Ovary (tissue), 10 donors: ENCODE data around the gene CHMP5. TPM values are rescaled to one million over a fixed set of nuclear protein-coding genes. Genes with fewer than 3 reads are reported as not detected.

ENCODE experiments used
- DNase-seq, 5 donors: peaks; one replicate each; pipeline ENCODE4 v3.0.0-alpha.2; 2019 to 2020
- H3K27ac ChIP-seq, 2 donors: fragments of 200-600 bp; one replicate each; pipeline versions ENCODE4 v1.5.1 to v1.8.0; 2019 to 2022
- H3K27me3 ChIP-seq: fragments of 200-600 bp; one replicate; pipeline ENCODE4 v1.8.0; 2022
- H3K36me3 ChIP-seq: fragments of 200-600 bp; sonication (generic); one replicate; pipeline ENCODE4 v1.5.1; 2019
- H3K4me1 ChIP-seq: one replicate; pipeline ENCODE4 v1.8.1; 2013; ENCODE audit warnings: mild to moderate bottlenecking, moderate library complexity; ENCODE audit not compliant: insufficient read depth
- H3K4me3 ChIP-seq: fragments of 200-600 bp; sonication (generic); one replicate; pipeline ENCODE4 v1.5.1; 2017
- H3K9me3 ChIP-seq, 2 donors: fragments of 200-600 bp in 1 of 2; sonication (generic) in 1 of 2; one replicate each; pipeline versions ENCODE4 v1.5.1 to v1.8.1; 2013 to 2019; ENCODE audit warnings: mild to moderate bottlenecking in 1 of 2, moderate library complexity in 1 of 2
- EP300 ChIP-seq: sonication (generic); formaldehyde crosslinking; IDR thresholded peaks from one replicate; pipeline ENCODE4 v1.6.1; 2017; ENCODE audit warnings: antibody characterized with exemption
- POLR2A ChIP-seq: fragments of 450-650 bp; IDR thresholded peaks from one replicate; pipeline ENCODE4 v1.6.1; 2017; ENCODE audit warnings: antibody characterized with exemption, mild to moderate bottlenecking, moderate library complexity
- WGBS, 3 donors: extraction: QIAGEN DNeasy Blood & Tissue Kit in 1 of 3; methylation state at CpG; one replicate each; pipeline versions ENCODE4 v1.1.5 to v1.1.7; 2013 to 2017; 5-methylcytosine and 5-hydroxymethylcytosine counted together
- intact Hi-C, 4 donors: fragments of 100-400 bp; cut with DNase I; formaldehyde crosslinking; loops; one replicate each; pipeline versions ENCODE4 v1.11.0 to v1.15.1; 2022 to 2023
- long read RNA-seq, 3 donors: library from polyadenylated mRNA in 2 of 3; unstranded in 2 of 3; transcript quantifications; one replicate each; pipeline ENCODE4 v2.0.0 and lab custom pipeline, GENCODE V29; 2021 to 2026
- polyA plus RNA-seq, 2 donors: library from polyadenylated mRNA; stranded (reverse); fragments of 200-250 nt in 1 of 2; fragments of 350-450 nt in 1 of 2; fragmentation: Illumina TruSeq in 1 of 2; extraction: RNeasy Lipid Tissue Mini Kit (QIAGEN cat#74804) in 1 of 2; gene quantifications; one replicate each; pipeline ENCODE4 v1.2.3, GENCODE V29; 2013 to 2014
- total RNA-seq, 7 donors: library from RNA; depleted of rRNA in 2 of 7; stranded (reverse); fragments of >200 nt in 2 of 7; fragmentation: NEBNext Ultra II Directional in 3 of 7; extraction: Animal tissue kit (Norgen Biotek cat#: 25700) in 3 of 7; gene quantifications; one replicate each; pipeline versions ENCODE4 v1.1.0 to v1.2.4, GENCODE V29; 2016 to 2023
- TF ChIP-seq, protein P1 (sequence below), 3 donors: fragments of 450-650 bp in 2 of 3; fragments of 200-600 bp in 1 of 3; IDR thresholded peaks; one replicate each; pipeline versions ENCODE4 v1.5.1 to v1.8.0; 2016 to 2022; ENCODE audit warnings: antibody characterized with exemption in 3 of 3, mild to moderate bottlenecking in 1 of 3
- donor health status: DM: no; HTN: no; CAD: no; lungs with moderate emphysema.
- donor health status: DM: no; HTN: no; CAD: no.
- donor health status: Bipolar disorder and iron deficiency.
- donor health status: DM: yes; HTN: yes; CAD: no.
- donor health status: DM: no; HTN: no; CAD: no.
- donor health status: DM: yes; HTN: yes; CAD: no.

CHMP5 gene
- total RNA-seq = 10 to 100 TPM; 39.7 to 57.1 (median 45.1) TPM
- 10 to 100 TPM; 56.4 to 66.5 TPM for polyA plus RNA-seq
- long read RNA-seq, donor 1, transcript CHMP5-201 (8 exons, 1,477 nt) = major isoform, 230 of 240 reads
- long read RNA-seq, donor 1, partial matches to known transcripts = 3 of 240 reads
- long read RNA-seq, donor 1, other reads (novel, unspliced or antisense) = 6 of 240 reads
- long read RNA-seq, donor 2, transcript CHMP5-201 (8 exons, 1,477 nt) = major isoform, 38 of 53 reads
- long read RNA-seq, donor 2, partial matches to known transcripts = 15 of 53 reads
- long read RNA-seq, donor 2, other reads (novel, unspliced or antisense) = 0 of 53 reads
- long read RNA-seq, donor 3, transcript CHMP5-201 (8 exons, 1,477 nt) = major isoform, 62 of 69 reads
- long read RNA-seq, donor 3, partial matches to known transcripts = 5 of 69 reads
- long read RNA-seq, donor 3, other reads (novel, unspliced or antisense) = 2 of 69 reads

DNA sequence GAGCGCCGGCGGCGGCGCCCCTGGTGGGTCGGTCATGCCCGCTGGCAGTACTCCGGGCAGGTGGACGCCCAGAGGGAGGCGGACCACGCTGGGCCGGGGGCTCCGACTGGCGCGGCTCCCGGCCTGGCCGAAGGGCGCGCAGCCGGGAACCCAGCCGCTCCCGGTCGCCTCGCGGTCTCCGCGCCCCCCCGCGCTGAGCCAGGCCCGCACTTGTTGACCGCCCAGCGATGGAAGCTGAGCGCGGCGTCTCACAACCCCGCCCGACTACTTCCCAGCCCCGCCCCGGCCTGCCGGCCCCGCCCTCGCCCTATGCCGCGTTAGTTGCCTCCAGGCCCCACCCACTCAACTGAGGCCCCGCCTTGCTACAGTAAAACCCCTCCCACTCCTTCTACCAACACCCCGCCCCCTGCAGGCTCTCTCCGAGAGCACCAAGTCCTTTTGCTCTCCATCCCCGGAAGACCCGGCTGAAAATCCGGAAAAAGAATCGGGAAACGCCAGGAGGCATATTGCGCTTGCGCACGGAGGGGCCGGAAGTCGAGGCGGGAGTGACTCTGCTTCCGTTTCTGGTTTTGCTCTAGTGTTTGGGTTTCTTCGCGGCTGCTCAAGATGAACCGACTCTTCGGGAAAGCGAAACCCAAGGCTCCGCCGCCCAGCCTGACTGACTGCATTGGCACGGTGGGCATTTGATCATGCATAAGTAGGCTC is at the start of gene CHMP5, which contains the start of gene BAG1:
Gene CHMP5 (plus strand): TSS at position 577 of the 705 bp plus-strand sequence. CDS start 30 bp downstream, at position 607.
Gene BAG1 (minus strand): TSS at position 236 of the 705 bp plus-strand sequence.
- WGBS, 3 donors = 0 to 1% (median 1%) methylated on average over 63 to 67 of the region's 67 CpGs

DNA sequence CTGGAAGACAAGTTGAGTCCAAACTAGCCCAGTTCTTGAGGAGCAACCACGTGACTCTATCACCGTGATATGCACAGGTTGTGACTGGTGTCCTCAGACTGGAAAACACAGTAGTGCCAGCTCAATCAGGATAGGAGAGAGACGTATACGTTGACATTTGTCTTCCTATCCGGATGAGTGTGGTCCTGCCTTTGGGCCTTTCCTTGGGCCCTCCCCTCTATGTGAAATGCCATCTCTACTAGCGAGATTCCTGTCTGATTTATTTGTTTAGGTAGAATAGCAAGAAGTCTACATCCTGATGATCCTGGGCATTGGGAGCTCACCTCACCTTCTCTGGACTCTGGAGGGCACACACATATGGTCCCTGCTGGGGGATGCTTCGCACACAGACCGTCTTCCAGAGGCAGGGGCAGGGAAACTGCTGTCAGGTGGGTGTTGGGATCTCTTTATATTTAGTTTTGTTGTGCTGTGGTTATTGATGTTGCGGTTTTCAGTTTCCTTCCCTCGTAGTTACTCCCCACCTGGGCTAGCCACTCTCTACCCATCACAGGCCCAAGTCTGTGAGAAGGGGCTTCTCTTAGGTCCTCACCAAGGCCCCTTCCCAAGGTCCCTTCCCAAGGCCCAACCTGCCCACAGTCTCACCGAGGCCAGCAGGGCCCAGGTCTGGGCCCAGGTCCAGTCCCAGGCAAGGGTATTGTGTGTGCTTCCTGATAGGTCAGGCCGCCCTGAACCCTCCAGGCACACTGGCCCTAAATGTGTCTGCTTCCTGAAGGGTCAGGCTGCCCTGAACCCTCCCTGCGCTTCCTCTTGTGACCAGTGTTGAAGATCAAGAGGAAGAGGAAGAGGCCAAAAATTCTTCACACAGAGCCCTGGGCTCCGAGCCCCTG is 43.9 kb upstream of the CHMP5 start:
- DNase-seq = no peak
- Histone ChIP-seq H3K4me1 (peaks cover 3% of the 10 kb centered on the region), H3K36me3 (no peaks in the 10 kb centered on the region), H3K27me3 (no peaks in the 10 kb centered on the region), H3K27ac (no peak overlapping the region), H3K4me3 (no peak overlapping the region), H3K9me3 (no peaks in the 10 kb centered on the region)
- TF ChIP-seq POLR2A = no peak
- TF ChIP-seq, protein P1, sequence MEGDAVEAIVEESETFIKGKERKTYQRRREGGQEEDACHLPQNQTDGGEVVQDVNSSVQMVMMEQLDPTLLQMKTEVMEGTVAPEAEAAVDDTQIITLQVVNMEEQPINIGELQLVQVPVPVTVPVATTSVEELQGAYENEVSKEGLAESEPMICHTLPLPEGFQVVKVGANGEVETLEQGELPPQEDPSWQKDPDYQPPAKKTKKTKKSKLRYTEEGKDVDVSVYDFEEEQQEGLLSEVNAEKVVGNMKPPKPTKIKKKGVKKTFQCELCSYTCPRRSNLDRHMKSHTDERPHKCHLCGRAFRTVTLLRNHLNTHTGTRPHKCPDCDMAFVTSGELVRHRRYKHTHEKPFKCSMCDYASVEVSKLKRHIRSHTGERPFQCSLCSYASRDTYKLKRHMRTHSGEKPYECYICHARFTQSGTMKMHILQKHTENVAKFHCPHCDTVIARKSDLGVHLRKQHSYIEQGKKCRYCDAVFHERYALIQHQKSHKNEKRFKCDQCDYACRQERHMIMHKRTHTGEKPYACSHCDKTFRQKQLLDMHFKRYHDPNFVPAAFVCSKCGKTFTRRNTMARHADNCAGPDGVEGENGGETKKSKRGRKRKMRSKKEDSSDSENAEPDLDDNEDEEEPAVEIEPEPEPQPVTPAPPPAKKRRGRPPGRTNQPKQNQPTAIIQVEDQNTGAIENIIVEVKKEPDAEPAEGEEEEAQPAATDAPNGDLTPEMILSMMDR (IDR thresholded peaks at IDR 0.05) = no peak
- TF ChIP-seq EP300 = no peak
- 79 to 84% (median 82%) methylated on average over 14 of the region's 14 CpGs for WGBS, 3 donors
- intact Hi-C loops = no loop called here

More for the DNA sequence above, at the start of gene CHMP5, which contains the start of gene BAG1:
- Histone ChIP-seq H3K27me3 (no peaks in the 10 kb centered on the region), H3K4me1 (peaks cover 11% of the 10 kb centered on the region), H3K4me3 (peak within 1 kb of the TSS; percentile 72), H3K27ac (peak within 1 kb of the TSS; percentile 67 to 82), H3K36me3 (no peaks in the 10 kb centered on the region), H3K9me3 (no peaks in the 10 kb centered on the region)
- DNase-seq = peak; percentile 100
- TF ChIP-seq POLR2A = peak; percentile 69
- TF ChIP-seq, protein P1 (IDR thresholded peaks at IDR 0.05) = peak in 1 of 3 donors; percentile 42
- no peak for TF ChIP-seq EP300
- intact Hi-C loops = no loop called here

DNA sequence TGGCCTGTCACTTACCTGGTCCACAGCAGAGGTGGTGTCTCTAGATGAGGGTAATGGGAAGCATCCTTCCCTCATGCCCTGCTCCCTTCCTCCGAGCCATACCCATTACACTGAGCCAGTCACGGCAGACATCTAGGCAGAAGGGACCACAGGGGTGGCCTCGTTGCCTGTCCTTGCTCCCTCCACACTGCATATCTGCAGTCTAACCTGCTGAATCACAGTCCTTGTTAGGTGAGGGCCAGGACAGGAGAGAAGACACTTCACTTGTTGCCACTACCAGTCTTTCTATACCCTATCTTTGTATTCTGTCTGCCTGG is 43.3 kb upstream of the CHMP5 start:
- no peaks in the 10 kb centered on the region for H3K36me3 ChIP-seq
- no peak overlapping the region for H3K27ac ChIP-seq
- 84 to 90% (median 90%) methylated on average over 3 of the region's 3 CpGs for WGBS, 3 donors
- TF ChIP-seq POLR2A (no peak), EP300 (no peak)
- TF ChIP-seq, protein P1 (IDR thresholded peaks at IDR 0.05) = no peak
- intact Hi-C loops = no loop called here
- no peaks in the 10 kb centered on the region for H3K9me3 ChIP-seq
- no peaks in the 10 kb centered on the region for H3K27me3 ChIP-seq
- no peak overlapping the region for H3K4me3 ChIP-seq
- H3K4me1 ChIP-seq = peaks cover 3% of the 10 kb centered on the region
- DNase-seq = no peak

DNA sequence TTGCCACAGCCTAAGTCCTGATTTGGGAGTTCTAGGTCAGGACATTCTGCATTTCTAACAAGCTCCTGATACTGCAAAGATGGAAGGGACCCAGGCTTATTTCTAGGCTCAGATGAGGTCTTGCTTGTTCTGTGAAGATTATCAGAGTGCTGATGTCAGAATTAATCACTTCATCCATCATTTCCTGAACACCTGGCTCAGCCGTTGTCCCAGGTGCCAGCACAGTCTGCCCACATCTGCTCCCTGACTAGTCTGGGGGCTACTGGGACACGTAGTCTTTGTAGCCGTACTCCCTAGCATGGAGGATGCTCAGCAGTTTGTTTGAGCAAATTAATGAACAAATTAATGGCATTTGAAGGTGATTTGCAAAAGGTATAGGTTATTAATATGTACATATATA is 42.8 kb upstream of the CHMP5 start:
- no peak overlapping the region for H3K27ac ChIP-seq
- no peaks in the 10 kb centered on the region for H3K9me3 ChIP-seq
- DNase-seq = no peak
- H3K4me3 ChIP-seq = no peak overlapping the region
- intact Hi-C loops = no loop called here
- H3K4me1 ChIP-seq = peaks cover 3% of the 10 kb centered on the region
- 73 to 84% (median 83%) methylated on average over 3 of the region's 3 CpGs for WGBS, 3 donors
- no peaks in the 10 kb centered on the region for H3K27me3 ChIP-seq
- no peaks in the 10 kb centered on the region for H3K36me3 ChIP-seq
- TF ChIP-seq EP300 (no peak), POLR2A (no peak)
- TF ChIP-seq, protein P1 (IDR thresholded peaks at IDR 0.05) = no peak
